HG03521 (cell line): ENCODE data around the gene TRIP12.
"Not testable (repeated sequence)": the region's sequence is repeated elsewhere in the genome, so short reads cannot be mapped to it uniquely, and the experiment has no call there.

Experiments used
- ATAC-seq: cut with Tn5 transposase; IDR thresholded peaks from one replicate; pipeline ENCODE4 v1.9.1; 2021; ENCODE audit warnings: mild to moderate bottlenecking, moderate library complexity; ENCODE audit not compliant: unreplicated experiment

The TRIP12 gene

DNA sequence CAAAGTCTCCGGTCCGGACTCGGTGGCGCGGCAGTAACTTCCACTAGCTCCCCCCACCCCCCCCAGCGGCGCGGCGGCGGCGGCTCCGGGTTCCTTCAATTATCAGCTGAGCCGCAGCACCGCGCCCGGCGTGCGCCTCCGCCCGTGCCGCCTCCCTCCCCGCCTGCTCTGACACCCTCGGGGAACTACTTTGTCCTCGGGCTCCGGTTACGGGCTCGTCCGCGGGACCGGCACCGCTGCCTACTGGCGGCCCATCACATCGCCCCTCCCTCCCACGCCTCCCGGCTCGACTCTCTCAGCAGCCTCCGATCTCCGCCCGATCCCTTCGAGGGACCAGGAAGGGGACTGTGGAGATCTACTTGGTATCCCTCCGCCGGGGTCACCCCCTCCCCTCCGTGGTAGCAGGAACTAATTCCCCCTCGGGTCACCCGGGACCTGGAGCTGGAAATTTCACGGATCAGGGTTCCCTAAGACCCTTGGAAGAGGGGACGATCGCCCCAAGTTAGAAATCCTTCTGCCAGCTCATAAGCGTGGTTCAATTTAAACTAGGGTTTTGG, at the start of gene TRIP12:
Gene TRIP12 (minus strand): TSS at position 118 of the 557 bp plus-strand sequence. CDS start 41,930 bp downstream, outside the sequence.
- peak; percentile 68 for ATAC-seq

DNA sequence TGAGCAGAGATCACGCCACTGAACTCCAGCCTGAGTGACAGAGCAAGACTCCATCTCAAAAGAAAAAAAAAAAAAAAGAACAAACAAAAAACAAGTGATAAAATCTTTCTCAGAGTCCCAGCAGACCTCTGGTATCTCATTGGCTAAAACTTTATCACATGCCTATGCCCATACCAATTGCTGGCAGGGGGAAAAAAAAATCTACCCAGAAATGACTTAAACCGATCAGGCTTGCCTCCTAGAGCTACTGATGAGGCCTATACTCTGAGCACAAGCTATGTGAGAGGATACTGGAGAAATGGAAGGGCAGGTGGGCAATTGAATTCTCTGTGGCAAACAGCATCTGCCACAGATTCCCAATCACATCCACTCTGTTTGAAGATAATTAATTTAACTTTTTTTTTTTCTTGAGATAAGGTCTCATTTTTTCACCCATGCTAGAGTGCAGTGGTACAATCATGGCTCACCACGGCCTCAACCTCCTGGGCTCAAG, 49.5 kb upstream of the TRIP12 start:
- ATAC-seq: no peak

DNA sequence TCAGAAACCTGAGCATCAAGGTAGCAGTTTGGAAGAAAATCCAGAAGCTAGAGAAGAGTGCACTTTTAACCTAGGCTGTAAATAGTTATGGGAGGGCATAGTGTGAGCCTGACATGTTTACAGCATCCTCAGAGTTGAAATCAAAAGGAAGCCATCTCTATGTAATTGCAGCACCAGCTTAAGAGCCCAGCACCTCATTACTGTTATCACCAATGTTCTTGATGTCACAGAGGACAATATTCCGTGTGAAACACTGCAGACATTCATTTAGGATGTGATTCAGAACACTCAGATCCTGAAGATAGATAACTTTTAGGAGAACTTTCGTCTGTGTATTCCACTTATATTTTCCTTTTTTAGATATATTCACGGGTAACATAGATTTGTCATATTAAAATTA, 48.6 kb upstream of the TRIP12 start:
- no peak for ATAC-seq

DNA sequence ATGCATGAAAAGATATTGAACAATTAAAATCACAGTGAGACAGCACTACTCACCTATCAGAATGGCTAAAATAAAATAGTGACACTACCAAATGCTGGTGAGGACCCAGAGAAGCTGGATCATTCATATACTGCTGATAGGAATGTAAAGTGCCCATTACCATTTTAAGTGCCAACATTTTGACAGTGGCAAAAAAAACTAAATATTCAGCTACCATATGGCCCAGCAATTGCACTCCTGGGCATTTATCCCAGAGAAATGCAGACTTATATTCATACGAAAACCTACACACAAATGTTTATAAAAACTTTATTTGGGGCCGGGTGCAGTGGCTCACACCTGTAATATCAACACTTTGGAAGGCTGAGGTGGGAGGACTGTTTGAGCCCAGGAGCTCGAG, 48.1 kb upstream of the TRIP12 start:
- ATAC-seq: no peak

DNA sequence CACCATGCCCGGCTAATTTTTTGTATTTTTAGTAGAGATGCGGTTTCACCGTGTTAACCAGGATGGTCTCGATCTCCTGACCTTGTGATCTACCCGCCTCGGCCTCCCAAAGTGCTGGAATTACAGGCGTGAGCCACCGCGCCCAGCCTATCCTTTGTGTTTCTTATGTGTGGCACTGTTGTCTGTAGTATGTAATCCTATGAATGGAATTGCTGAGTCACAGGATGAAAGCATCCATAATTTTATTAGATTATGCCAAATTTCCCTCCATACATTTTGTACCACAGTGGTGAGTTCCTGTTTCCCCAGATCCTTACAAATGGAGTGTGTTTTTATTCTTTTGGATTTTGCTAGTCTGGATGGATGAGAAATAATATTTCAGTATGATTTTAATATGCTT, 41.8 kb upstream of the TRIP12 start:
- ATAC-seq: not testable (repeated sequence)

DNA sequence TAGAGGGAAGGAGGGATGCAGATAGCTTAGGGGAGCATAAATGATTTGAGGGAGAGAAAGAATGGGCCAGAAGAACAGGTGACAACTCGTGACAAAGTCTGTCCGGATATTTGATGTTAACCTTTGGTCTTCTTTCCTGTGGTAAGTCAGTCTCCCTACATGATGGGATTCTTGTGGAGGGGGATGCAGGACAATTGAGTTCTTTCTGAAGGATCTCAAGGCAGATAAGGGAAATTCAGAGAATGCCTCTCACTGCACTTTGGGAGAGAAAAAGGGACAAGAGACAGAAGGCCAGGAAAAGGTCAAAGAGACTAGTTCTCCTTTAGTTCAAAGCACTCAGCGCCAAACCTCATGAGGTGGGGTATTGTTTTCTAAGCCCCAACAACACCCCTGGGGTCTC, 34.7 kb upstream of the TRIP12 start:
- no peak for ATAC-seq

DNA sequence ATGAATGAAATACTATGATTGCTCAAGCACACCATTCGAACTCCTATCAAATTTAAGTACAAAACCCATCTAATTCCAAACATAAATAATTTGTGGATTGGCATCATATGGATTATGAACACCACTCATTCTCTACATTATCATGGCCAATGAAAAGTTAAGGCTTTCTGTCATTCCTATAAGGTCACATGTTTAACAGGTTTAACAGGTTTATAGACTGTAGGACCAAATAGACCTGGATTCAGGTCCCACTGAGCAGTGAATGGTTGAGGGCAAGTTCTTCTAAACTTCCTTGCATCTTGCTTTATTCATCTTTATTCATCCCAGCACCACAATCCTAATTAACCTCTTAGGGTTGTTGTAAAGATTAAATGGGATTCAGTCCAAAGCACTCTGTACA, 33.9 kb upstream of the TRIP12 start:
- no peak for ATAC-seq

DNA sequence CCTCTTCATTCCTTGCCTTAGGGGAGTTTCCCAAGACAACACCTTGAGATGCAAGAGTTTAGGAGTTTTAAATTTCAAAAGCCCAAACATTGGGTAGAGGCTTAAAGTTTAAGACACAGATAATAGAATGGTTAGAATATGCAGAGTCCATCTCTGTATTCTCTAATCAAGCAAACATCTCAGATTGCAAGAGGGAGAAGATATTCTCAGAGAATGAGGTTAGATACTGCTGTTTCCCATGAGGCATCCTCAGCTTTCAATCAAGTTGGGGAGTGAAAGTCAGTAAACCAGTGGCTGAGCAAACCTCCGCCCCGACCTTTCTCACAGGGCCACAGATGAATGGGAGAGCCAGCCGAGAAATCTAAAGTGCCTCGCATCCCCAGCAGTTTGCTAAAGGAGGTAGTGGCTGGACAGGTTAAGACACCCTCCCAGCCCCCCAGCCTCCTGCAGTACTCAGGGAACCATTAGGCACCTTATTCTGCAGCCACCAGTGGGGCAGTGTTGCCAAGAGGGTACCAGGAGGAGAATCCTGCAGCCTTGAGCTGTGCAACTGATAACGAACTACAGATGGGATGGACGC, 30.5 kb upstream of the TRIP12 start:
- no peak for ATAC-seq

DNA sequence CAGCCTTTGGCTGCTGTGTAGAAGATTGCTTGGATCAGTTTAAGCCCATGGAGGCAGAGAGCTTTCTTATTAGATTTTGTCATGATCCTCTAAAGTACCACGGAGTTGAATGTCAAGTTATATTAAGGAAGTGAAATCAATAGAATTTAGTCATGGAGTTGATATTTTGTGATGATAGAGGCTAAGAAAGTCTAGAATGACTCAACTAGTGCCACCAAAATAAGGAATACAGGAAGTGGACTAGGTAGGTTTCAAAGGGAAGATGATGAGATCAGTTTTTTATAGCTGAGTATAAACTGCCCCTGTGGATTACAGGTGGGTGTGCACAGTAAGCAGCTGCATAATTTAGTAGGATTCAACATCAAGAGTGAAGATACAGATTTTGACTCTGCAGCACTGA, 25.7 kb upstream of the TRIP12 start:
- no peak for ATAC-seq

DNA sequence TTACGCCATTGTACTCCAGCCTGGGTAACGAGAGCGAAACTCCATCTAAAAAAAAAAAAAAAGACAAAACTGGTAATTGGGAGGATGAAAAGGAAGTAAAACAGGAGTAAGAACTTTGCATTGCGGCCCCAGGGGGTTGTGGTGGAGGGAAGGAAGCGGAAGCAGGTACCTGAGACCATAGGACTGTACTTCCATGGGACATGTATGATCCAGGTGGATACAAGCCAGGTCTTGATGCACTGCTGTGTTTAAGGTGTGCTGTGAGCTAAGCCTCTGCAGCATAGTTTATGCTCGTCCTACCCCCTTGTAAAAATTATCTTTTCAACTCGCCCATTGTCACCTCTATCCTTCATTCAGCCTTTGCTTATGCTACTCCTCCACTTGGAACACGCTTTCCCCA, 24.2 kb upstream of the TRIP12 start:
- no peak for ATAC-seq

DNA sequence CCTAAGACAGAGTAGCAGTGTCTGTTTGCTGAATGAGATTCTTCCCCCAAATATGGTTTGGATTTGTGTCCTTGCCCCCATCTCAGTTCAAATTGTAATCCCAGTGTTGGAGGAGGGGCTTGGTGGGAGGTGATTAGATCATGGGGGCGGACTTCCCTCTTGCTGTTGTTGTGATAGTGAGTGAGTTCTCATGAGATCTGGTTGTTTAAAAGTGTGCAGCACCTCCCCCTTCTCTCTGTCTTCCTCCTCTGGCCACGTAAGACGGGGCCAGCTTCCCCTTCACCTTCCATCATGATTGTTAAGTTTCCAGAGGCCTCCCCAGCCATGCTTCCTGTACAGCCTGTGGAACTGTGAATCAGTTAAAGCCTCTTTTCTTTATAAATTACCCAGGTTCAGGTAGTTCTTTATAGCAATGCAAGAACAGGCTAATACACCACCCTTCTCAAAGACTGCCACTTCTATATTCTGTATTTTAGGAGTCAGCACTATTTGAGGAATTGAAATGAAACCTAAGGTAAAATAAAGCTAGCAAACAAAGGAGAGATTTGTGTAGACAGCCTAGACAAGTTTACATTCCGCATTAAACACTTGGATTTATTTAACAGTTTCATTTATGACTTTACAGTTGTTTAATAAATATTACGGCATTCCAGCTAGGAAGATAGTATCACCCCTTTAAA, 22.1 kb upstream of the TRIP12 start:
- no peak for ATAC-seq

DNA sequence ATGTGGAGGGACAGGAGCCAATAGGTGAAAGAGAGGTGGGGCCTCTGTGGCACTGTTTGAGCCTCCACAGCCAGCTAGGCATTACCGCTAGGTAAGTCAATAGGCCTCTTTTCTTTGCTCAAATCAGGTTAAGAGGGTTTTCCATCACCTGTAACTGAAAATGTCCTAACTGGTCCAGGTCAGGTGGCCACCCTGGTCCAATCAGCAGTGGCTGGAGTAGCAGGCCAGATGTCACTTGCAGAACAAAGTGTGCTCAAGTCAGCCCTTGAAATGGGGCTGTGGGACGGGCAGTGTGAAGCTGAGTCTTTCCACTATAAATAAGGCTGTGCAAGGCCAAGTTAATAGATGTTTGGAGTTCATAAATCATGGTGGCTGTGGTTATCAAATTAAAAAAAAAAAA, 21.4 kb upstream of the TRIP12 start:
- no peak for ATAC-seq

DNA sequence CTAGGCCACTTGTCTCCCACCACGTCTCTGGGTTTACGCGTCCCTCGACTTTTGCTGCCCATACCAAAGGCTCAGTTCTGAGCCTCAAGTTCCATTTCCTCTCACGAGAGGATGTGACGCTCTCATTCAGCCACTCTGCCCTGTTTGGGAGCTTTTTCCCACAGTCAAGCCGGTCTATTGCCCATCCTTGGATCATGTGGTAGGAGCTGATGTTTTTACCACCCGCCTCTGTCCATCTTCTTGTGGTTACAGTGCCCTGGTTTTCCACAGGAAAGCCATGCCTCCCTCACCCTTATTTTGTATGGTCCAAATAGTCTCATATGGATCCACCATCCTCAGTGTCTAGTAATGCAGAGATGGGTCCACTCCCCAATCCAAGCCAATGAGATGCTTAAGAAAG, 20.9 kb upstream of the TRIP12 start:
- ATAC-seq: no peak

DNA sequence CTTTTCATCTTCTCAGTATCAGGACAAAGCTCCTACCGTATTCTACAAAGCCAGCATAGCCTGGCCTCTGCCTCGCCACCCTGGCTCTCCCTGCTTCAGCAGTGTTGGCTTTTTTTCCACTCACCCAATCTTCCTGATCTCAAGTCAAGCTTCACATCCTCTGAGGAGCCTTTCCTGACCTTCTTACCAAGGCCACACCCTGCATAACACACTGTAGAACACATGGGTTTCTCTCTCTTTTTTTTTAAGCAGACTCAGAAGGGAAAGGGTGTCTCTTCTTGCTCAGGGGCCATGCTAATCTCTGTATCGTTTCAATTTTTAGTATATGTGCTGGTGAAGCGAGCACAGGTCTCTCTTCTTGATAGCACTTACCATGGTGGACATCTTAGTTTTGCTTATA, 15.7 kb upstream of the TRIP12 start:
- no peak for ATAC-seq

DNA sequence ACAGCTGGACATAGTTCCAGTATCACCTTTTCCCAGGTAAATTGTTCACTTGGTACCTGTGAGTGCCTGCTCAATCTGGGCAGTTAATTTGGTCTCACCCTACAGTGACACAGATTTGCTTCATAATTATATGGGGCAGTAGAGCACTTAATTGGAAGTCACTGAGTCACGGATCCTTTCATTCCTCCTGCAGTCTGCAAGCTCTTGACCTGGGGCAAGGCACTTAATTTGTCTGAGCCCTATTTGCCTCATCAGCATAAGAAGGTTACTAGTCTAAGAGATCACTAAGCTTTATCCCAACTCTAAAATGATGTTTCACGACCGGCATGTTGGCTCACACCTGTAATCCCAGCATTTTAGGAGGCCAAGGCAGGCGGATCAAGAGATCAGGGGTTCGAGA, 9.4 kb upstream of the TRIP12 start:
- no peak for ATAC-seq

DNA sequence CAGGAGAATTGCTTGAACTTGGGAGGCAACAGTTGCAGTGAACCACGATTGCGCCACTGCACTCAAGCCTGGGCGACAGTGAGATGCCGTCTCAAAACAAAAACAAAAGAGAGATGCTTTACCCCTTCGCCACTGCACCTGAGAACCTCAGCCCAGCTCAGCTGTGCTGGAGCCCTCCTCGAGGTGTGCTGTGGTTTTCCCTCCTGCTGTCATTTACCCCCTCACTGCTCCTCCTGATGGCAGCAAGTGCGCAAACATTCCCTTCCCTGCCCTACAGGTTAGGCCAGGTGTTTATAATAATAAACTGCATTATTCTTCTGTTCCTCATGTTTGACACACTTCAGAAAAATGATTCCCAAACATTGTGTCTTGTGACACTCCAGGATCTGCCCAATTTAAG, 8.8 kb upstream of the TRIP12 start:
- ATAC-seq: no peak

DNA sequence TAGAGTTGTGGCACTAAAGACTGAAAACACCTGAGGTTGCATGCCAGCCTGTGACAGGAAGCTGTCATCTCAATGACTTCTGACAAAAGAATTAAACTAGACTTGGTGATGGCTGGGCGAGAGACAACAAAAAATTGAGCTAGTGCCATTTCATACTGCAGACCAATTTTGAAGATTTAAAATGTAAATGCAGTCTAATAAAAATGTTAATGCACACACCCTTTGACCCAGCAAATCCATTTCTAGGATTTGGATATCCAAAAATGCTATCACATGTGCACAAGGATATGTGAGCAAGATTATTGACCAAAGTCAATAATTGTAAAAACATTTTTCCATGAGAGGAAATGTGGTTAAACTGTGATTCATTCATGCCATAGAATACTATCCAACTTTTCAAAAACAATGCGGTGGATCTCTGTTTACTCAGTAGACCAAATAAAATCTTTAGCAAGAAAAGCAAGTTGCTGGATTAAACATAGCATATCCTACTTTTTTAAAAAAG, 6.1 kb upstream of the TRIP12 start:
- no peak for ATAC-seq

DNA sequence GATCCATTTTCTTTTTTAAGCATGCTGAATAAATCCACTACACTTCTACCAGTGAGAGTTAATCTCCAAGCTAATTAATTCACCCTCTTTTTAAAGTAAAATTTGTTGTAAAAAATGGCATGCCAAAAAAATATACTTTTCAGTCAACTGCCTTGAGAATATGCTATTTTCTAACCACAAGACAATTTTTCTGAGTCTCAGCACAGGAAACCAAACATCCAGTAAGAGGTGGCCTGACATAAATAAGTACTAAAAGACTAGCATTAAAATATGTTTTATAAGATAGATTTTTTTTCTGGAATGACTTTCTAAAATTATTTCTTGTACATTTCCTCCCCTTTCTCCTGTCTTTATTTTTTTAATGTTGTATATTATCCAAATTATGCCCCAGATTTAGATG, 3.4 kb upstream of the TRIP12 start:
- ATAC-seq: no peak

DNA sequence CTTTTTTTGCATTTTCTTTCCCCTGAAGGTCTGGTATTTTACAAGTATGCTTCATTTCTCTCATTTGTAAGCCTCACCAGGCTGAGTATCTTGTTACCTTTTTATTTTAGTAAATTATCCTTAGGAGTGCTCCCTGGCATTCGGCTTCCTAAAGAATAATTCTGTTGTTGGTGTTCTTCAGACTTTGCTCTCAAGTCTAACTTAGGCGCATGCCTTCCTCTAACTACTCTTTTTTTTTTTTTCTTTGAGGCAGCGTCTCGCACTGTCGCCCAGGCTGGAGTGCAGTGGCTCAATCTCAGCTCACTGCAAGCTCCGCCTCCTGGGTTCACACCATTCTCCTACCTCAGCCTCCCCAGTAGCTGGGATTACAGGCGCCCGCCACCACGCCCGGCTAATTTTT, 2.7 kb upstream of the TRIP12 start:
- not testable (repeated sequence) for ATAC-seq

DNA sequence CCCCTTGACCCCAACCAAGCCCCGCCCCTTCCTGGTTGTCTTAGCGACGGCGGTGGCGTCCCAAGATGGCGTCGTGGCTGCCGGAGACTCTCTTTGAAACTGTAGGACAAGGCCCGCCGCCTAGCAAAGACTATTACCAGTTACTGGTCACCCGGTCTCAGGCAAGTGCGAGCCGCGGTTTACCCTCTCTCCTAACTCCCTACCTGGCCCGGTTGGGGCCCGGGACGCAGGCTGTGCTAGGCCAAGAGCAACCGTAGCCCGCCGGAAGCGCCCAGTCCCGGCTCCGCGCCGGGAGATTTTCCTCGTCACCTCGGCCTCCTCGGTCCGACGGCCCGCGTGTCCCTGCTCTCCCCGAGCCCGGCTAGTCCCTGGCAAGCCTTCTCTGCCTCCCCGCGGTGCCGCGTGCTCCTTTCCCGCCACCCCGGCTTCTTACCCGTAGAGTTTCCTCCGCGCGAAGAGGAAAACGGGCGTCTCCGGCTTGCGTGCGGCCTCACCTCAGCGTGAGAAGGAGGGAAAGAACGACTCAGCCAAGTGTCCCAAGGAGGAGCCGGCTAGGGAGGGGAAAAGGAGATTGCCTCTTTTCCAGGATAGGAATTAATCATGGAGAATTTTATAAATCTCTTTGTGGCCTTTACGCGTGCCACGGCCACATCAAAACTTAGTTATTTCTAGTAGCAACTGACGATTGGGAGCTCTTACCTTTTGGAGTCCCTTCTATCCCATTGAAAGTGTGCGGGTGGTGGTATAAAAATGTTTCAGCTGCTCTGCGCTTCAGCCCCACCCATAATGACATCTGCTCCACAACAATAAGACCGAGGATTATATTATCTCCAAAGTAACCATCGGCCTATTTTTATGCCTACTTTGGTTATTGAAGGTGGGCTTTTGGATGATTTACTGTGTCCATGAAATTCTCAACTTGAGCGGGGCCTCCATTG, 909 bp upstream of the TRIP12 start, which contains the start of gene FBXO36:
Gene FBXO36 (plus strand): TSS at position 55 of the 938 bp plus-strand sequence. CDS start 11 bp downstream, at position 66.
- ATAC-seq: peak; percentile 59
